ENCODE results near the gene ADAMTSL5.

DNA sequence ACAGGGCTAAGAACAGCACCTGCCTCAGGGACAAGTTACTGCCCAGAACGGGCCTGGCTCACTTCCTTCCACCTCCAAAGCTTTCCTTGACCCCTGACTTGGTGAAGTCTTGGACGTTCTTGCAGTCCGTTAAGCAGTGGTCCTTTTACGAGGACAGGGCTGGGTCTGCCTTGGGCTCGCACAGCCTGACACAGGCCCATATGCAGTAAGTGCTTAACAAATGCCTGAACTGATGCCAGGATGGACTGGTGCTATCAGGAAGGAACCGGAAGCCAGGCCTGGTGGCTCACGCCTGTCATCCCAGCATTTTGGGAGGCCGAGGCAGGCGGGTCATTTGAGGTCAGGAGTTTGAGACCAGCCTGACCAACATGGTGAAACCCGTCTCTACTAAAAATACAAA is 9.2 kb upstream of the ADAMTSL5 start:
- TF ChIP-seq, protein P1, sequence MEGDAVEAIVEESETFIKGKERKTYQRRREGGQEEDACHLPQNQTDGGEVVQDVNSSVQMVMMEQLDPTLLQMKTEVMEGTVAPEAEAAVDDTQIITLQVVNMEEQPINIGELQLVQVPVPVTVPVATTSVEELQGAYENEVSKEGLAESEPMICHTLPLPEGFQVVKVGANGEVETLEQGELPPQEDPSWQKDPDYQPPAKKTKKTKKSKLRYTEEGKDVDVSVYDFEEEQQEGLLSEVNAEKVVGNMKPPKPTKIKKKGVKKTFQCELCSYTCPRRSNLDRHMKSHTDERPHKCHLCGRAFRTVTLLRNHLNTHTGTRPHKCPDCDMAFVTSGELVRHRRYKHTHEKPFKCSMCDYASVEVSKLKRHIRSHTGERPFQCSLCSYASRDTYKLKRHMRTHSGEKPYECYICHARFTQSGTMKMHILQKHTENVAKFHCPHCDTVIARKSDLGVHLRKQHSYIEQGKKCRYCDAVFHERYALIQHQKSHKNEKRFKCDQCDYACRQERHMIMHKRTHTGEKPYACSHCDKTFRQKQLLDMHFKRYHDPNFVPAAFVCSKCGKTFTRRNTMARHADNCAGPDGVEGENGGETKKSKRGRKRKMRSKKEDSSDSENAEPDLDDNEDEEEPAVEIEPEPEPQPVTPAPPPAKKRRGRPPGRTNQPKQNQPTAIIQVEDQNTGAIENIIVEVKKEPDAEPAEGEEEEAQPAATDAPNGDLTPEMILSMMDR (IDR thresholded peaks at IDR 0.05) = no peak
- no peak for TF ChIP-seq EP300 (IDR thresholded peaks at IDR 0.05)
- no peak for TF ChIP-seq POLR2A (IDR thresholded peaks at IDR 0.05)

Measured in suprapubic skin (tissue), 3 donors.